NOMO-1 treated with dmso at 0.1 percent for 144 hours (cell line): ENCODE data around the gene ZBTB7C.

Source experiments
- DNase-seq: peaks from one replicate; lab custom pipeline; 2025; ENCODE audit not compliant: unreplicated experiment; lab: John Stamatoyannopoulos, UW

The ZBTB7C gene

DNA sequence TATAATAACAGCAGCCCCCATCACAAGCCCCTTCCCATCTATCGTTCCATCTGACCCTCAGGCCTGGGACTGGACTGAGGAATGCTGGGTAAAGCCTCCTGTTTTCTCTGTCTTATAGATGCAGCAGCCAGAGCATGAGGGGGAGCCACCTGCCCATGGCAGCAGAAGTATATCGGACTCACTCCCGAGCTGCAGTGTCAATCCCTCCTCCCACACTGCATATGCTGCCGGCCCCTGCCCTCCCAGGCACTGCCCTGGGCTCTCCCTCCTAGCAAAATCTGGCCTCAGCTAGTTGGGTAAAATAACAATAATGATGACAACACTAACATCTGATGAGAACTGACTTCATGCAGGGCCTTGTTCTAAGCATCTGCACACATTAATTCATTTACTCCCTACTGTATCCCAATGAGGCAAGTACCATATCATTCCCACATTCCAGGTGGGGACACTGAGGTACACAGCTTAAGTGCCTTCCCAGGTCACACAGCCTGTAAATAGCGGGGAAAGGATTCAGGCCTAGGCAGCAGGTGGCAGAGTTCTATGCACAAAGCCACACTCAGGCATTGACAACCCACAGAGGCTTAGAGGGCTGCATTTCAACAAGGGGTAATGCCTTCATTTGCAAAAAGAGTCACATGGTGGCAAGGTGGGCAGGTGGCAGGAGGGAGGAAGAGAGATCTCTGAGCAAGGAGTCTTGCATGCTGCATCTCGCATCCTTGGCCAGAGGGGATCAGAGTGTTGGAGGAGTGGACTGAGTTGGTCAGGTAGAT is 190.0 kb downstream of the ZBTB7C start:
- no peak for DNase-seq

DNA sequence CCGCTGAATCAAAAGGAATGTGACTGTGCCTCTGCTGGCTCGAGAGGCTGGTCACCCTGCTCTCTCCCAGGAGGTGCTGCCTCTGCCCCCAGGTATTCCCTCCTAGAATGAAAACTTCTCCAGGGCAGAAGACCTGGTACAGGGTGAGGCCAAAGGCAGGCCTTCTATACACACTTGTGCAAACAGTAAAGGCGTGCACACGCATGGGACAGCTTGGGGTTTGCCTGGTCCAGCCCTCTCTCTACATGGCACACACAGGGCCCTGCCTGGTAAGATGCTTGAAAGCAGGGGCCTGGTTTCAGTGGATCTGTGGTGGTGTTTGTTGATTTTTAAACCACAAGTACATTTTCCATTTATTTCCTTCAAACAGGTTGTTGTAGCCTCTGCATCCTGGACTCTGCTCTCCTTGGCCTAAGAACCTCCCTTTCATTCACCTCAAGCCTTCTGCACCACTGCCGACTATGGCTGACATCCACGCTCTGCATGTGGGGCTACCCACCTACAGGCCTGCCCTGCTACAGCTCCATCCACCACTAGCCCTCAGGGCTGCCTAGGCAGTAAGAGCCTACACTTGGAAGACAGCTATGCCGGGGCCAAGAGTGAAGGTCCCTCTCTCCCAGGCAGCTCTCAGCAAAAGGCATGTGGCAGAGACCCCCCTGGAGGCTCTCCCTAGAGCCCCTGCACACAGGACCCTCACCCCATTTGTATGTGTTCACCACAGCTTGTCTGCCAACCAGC is 190.7 kb downstream of the ZBTB7C start:
- DNase-seq: no peak

DNA sequence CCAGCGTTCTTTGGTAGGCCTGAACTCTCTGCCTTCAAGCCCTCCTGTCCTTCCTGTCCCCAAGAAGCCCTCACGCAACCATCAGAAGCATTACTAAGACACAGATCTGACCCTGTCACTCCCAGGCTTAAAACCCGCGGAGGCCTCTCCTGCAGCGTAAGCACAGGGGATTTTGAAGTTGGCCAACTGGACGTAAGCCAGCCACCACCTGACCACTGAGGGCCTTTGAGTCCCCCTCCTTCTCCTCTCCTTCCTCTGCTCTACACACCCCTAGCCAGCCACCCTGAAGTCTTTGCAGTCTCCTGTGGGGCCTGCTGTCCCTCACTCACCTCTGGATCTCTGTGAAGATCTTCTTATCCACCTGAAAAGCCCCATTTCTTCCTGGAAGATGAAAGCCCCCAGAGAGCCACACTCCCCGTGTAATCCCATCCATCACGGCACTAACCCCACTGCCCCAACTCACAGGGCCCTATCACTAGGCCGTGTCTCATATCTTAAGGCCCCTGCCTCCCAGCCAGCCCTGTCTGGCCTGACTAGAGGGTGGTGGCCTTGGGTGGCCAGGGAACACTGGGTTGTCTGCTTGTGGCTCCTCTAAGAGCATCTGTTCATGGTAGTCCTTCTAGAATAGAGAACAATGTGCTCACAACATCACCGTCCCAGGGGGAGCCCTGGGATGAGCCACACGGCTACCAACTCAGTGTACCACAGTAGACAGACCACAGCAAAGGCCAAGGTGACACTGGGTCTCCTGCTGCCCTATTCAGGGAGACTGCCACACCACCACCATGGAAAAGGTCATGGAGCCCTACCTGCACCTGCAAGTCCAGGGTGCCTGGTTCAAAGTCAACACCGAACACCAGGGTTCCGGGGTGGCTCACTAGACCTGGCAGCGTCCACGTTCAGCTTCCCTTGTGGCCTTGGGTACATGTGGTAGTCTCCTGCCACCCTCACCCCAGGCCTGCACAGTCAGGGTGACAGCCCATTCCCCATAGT is 191.6 kb downstream of the ZBTB7C start:
- no peak for DNase-seq

DNA sequence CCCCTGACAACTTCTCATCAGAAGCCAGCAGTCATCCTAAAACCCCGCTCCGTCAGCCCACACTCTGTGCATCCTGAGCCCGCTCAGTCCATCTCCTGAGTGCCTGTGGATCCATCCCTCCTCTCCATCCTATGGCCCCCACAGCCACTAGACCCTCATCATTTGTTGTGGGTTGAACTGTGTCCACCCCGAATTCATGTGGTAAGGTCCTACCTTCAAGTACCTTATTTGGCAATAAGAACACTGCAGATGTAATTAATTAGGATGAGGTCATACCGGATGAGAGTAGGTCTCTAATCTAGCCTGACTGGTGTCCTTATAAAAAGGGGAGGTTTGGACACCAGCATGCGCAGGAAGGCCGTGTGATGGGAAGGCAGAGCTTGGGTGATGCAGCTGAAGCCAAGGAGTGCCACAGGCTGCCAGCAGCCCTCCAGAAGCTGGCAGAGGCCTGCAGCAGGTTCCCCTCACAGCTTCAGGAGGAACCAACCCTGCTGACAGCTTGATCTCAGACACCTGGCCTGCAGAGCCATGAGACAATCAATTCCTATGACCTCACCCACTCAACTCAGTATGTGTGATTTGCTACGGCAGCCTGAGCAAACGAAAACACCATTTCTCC is 192.4 kb downstream of the ZBTB7C start:
- no peak for DNase-seq

DNA sequence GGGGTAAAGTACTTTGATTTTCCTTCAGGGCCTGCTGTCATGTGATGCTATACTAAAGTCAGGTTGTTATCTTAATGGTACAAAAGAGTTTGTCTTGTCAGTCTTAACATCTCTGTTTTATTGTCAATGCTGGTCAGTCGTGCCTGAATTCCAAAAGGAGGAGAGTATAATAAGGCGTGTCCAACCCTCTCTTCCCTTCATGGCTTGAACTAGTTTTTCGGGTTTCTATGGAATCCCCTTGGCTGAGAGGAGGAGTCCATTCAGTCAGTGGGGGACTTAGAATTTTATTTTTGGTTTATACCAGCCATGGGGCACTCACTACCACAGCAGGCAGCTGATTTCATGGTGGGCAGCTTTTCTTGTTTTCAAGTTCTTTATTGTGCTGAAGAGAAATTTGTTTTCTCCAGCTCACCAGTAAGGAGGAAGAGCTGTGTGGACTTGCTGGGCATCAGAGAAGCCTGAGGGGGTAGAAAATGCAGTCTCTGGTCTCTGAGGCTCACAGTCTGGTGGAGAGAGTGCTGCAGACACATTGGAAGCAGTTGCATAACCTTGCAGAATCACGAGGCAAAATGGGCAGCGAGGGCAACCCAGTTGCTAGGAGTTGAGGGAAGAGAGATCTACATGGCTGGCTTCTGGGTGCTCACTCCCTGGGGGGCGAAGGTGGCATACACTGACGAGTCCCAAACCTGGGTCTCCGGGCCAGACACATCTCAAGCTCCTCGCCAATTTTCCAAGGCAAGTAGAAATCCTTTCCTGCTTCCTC is 193.1 kb downstream of the ZBTB7C start:
- no peak for DNase-seq

DNA sequence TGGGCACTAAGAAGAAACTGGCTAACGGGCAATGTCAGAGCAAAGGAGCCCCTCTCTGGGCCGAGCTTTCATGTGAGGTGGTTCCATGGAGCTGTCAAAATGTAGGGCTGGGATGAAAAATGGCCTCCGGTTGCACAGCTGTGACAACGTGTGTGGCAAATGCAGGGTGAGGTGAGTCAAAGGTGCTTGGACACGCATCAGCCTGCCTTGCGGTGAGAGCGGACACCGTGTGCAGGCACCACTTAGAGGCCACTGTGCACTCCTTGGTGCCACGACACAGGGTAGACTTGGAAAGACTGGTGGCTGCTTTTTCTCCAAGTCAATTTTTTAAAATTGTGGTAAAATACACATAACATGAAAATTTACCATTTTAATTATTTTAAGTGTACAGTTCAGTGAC is 195.4 kb downstream of the ZBTB7C start:
- DNase-seq: no peak

DNA sequence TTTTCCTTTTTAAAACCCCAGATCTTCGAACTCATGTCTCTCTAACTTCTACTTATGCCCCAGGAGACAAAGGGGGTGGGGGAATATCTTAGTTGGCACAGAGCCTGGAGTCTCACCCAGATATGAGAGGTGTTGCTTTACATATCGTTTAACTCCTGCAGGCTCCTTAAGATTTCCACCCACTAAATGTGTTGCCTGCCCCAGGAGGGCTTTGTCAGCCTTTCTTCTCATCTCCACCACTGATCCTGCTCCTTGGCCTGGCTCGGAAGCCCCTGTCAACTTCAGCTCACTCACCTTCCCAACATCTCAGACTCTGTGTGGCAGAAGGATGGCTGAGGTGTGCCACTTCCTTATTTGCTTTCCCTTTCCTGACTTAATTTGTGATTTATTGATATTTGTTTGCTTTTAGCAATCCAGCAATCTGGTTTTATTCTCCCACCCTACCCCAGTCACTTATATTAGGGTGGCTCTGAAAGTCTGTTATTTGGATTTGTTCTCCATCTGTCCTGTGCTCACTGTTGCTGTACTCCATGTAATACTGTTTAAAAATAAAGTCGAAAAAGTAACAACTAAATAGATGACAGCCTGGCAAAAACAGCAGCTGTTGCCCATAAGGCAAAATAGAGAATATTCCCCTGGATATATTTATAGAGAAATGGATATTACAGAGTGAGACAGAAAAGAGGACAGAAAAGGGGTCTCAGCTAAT is 200.6 kb downstream of the ZBTB7C start:
- no peak for DNase-seq

DNA sequence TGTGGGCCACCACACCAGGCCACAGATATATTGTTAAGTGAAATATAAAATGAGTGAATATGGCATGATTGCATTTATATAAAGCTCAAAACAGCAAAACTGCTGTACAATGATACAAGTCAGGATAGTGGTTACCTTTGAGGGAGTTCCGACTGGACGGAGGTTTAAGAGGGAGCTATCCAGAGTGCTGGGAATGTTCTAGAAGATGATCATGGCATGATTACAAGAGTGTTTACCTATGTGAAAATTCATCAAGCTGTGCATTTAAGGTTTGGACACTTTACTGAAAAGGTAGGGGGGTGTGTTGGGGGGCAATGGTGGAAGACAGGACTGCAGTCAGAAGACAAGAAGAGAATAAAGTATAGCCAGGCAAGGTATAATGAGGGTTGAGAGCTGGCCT is 201.4 kb downstream of the ZBTB7C start:
- DNase-seq: no peak

DNA sequence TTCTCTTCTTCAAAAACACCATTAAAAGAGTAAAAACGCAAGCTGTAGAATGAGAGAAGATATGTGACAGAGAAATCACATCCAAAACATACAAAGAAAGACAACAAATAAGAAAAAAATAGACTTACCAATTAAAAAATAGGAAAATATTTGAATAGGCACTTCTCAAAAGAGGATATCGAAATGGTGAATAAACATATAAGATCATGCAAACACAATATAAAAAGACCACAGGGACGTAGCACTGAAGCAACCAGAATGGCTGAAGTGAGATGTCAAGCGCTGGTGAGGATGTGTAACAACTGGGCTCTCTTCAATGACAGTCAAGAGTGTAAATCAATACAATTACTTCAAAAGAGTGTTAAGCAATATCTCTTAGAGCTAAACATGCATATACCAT is 202.3 kb downstream of the ZBTB7C start:
- DNase-seq: no peak

DNA sequence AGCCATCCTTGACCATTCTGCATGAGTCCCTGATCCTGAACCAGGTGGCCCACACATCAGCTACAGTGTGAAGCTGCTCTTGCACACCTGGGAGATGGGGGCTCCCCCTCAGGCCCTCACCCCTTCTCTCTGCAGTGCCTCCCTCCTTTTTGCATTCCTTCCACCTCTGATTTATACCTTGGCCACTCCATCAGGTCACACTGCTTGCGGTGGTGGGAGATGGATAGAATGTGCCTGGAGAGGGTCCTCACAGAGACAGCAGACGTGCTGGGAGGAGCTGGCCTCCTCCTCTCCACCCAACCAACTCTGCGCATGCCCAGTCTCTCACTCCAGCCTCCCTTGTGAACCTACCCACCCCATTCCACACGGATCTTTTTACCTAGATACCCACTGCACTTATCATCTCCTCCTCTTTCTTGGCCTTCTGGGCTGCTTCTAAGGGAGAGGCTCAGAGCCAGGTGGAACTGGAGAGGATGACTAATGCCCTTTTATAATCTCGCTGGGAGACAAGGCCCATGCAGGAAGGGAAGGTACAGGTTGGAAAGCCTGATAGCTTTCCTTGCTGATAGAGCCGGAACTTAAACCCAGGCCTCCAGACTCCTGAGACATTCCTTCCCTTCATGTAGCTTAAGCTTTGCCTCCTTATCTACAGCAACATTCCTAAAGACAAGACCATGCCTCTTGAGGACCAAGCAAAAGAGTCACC is 205.1 kb downstream of the ZBTB7C start:
- no peak for DNase-seq

DNA sequence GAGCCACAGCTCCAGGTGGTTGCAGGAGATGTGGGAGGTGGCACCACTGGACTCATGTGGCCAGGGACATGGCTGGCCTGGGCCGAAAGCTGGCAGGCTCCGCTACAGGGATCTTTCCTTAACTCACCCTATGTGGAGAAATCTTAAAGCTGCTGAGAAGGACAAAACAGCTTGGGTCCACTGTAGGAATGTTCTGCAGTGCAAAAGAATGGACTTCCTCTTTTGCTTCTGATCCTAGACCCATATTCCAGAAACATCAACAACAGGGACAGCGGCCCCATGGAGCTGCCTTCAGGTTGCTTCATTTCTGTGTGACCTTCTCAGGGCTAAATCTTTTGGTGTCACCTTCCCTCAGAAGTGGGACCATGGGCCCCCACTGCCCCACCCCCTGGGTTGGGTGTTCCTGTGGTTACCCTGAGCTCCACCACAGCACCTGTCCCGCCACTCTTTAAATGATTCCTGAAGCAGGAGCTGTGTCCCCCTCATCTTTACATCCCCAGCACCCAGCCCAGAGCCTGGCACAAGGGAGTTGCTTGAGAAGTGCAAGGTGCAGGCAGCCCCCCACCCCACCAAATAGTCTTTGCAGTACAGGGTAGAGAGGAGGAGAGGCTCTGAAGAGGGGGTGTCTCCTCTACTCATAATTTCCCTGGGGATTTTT is 205.8 kb downstream of the ZBTB7C start:
- DNase-seq: no peak

DNA sequence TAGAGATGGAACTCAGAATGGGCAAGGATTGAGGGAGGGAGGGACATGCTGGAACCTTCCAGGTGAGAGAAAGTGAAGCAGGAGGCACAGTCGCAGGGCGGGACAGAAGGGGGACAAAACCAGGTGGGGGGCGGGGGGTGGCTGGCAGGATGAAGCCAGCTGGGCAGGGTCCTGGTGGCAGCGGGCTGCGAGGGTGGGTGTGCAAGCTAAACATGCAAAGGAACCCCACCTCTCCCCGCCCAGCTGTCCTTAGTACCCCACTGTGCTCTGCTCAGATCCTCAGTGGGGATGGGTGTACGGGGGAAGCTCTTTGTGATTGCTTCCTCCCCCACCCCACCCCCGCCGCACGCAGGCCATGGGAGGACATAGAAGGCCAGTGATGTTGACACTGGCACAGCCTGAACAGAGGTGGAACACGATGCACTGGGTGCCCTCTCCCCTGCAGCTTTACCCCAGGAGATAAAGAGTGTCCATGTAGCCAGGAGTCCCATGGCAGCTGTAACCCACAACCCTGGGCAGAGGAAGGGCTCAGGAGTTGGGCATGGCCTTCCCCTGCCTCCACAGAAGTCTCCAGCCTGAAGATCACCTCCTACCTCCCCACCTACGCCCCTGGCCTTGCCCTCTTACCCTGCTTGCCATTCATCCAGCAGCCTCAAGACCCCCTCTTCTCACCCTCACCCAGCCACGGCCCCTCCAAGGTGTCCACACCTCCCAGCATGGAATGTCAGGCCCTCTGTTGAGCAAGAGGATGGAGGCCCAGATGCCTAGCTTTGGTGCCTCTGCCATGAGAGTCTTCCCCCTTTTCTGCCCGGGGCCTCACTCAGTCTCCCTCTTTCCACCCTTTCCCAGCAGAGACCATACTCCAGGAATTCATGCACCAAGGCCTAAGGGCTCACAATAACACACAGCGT is 206.6 kb downstream of the ZBTB7C start:
- DNase-seq: no peak

DNA sequence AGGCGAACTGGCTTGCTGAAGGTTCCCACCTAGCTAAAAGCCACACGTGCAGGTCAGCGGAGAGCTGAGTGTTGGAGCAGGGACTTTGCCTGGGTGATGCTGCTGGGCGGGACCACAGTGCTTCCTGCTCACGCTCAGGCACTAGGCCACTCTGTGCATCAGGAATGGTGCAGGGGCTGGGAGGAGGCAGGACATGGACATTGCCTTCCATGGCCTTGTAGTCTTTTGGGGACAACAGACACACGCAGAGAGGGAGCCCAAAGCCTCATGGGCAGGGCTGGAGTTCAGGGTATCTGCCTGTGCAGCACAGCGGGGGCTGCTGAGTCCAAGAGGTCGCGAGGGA is 207.2 kb downstream of the ZBTB7C start:
- no peak for DNase-seq

DNA sequence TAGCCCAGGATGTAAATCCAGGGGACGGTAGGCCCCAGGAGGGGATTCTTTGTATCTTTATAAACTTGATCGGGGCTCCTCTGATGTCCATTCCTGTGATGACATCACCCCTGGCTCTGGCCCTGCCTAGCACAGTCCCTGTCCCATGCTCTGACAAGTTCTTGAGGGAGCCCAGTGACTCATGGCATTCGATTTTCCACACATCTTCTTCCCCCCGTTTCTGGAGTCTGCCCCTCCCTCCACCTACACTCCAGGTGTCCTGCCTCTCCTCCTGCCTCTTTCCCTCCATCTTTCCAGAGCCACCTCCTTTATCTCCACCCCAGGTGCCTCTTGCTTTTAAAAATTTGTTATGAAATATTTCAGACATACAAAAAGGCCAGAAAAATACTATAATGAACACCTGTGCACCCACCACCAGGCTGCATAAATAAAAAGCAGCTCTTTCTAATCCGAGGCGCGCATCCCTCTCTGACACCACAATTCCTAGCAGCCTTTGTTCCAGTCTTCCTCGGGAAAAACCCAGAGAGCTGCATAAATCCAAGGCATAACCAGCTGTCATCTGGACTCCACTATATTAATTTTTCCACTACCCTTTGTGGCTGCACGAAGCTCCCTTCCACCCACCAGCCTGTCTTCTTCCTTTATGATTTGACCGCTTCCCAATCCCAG is 207.7 kb downstream of the ZBTB7C start:
- no peak for DNase-seq

DNA sequence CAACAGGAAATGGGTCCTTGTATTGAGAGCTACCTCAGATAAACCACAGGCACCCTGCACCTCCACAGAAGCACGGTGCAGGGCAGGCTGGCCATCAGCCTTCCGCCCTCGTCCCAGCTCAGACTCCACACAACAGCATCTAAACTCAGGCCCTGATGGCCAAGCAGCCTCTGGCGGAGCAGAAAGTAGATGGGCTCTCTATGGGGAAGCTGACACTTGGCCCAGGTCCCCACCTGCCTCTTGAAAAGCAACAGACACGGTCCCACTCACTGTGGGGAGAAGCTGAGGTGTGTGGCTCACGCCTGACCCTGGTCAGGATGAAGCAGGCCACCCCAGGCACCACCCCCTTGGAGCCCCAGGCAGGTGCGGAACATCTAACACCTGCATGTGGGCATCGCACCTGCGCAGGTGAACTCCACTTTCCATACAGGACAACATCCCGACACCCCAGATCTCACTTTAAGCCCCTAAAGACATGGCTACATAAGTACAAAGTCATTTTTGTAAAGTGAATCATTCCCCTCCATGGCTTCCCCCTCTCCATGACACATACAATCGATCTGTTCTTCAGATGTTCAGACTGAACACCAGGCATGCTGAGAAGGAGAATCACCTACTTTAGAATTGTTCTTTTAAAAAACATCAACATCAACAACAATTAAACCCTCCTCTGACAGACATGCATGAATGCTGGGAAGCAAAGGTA is 208.4 kb downstream of the ZBTB7C start:
- DNase-seq: no peak

DNA sequence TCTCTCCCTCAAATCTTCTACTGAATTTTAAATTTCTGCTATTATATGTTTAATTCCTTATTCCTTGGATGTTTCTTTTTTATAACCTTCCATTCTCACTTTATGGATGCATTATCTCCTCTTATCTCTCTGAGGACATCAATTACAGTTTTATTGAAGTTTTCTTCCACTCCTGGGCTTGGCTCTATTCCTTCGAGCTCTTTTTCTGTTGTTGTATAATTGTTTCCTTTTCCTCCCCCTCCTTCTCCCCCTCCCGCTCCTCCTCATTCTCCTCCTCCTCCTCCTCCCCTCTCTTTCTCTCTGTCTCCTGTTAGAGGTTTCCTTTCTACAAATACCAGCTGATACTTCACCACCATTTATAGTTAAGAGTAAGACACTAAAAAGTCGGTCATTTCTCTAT is 209.8 kb downstream of the ZBTB7C start:
- no peak for DNase-seq
